ENCODE measurements around the gene CFAP77. TPM values are rescaled to one million over a fixed set of nuclear protein-coding genes. Genes with fewer than 3 reads are reported as not detected.

The CFAP77 gene
- total RNA-seq, 1 donor from 2014 or later = not detected

DNA sequence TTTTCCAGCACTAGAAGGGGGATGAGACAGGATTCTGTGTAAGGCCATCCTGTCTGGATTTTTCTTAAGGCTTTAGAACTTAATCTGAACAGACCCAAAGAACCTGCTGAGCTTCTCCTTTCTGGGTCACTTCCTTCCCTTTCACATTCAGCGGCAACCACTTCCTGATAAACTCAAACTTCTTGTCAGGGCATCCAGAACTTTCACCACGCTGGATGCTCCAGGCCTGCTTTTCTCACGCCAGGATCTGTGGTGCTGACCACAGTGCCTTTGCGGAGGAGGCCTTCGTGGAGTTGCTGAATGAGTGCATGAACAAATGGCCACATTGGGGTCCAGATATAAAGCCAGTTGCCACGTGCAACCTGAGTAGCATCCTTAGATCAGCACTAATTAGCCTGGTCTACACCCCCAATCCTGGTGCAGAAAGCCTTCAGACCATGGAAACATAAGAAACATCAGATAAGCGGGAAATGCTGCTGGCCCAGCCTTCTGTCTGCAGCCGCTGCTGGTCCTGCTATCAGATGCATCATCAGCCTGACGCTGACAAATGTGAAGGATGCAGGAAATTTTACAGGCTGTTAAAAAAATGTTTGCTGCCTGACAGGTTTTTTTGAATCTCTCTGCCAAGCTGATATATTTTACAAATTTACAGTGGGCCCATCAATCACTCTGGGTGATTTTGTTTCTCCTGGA lies 97.1 kb downstream of the CFAP77 start:
- intact Hi-C loops (cut with DNase I) = loop anchor here (10.0 kb wide), 1 partner anchor 298 kb away; no protein-coding TSS in a partner anchor
- Histone ChIP-seq H3K27me3 (peaks cover 50% of the 10 kb centered on the region), H3K36me3 (no peaks in the 10 kb centered on the region), H3K27ac (no peak overlapping the region), H3K4me1 (peaks cover 8% of the 10 kb centered on the region), H3K9me3 (no peaks in the 10 kb centered on the region), H3K4me3 (no peak overlapping the region)
- no peak for TF ChIP-seq CTCF (IDR thresholded peaks at IDR 0.05)
- no peak for DNase-seq
- no peak for ATAC-seq

- ATAC-seq (peak; percentile 81), DNase-seq (no peak)
- intact Hi-C loops (cut with DNase I) = loop anchor here (10.0 kb wide), 1 partner anchor 297 kb away; no protein-coding TSS in a partner anchor
- Histone ChIP-seq H3K9me3 (no peaks in the 10 kb centered on the region), H3K36me3 (no peaks in the 10 kb centered on the region), H3K4me1 (peaks cover 8% of the 10 kb centered on the region), H3K27me3 (peaks cover 50% of the 10 kb centered on the region), H3K4me3 (no peak overlapping the region), H3K27ac (no peak overlapping the region)
- TF ChIP-seq CTCF (IDR thresholded peaks at IDR 0.05) = peak; percentile 75
These were observed 97.9 kb downstream of the CFAP77 start for GRCh38 chr9:132507670-132508469.

GRCh38 chr9:132509928-132510874 lies 100.2 kb downstream of the CFAP77 start:
- peaks cover 30% of the 10 kb centered on the region for H3K27me3 ChIP-seq
- intact Hi-C loops (cut with DNase I) = loop anchor here (10.0 kb wide), 1 partner anchor 295 kb away; no protein-coding TSS in a partner anchor
- peaks cover 8% of the 10 kb centered on the region for H3K4me1 ChIP-seq
- H3K36me3 ChIP-seq = no peaks in the 10 kb centered on the region
- H3K9me3 ChIP-seq = no peaks in the 10 kb centered on the region
- H3K4me3 ChIP-seq = no peak overlapping the region
- H3K27ac ChIP-seq = no peak overlapping the region
- no peak for DNase-seq
- ATAC-seq = no peak
- no peak for TF ChIP-seq CTCF (IDR thresholded peaks at IDR 0.05)

GRCh38 chr9:132511191-132511999 lies 101.4 kb downstream of the CFAP77 start:
- TF ChIP-seq CTCF (IDR thresholded peaks at IDR 0.05) = no peak
- Histone ChIP-seq H3K9me3 (no peaks in the 10 kb centered on the region), H3K36me3 (no peaks in the 10 kb centered on the region), H3K4me3 (no peak overlapping the region), H3K4me1 (peaks cover 8% of the 10 kb centered on the region), H3K27me3 (peaks cover 28% of the 10 kb centered on the region), H3K27ac (no peak overlapping the region)
- ATAC-seq (no peak), DNase-seq (no peak)
- intact Hi-C loops (cut with DNase I) = no loop called here
